Endothelial cell of umbilical vein (primary cell): Measurements from ENCODE around the gene AHNAK2. TPM values are rescaled to one million over a fixed set of nuclear protein-coding genes. Genes with fewer than 3 reads are reported as not detected.

ENCODE experiments used
- BruUV-seq: library from RNA; stranded (reverse); fragments of 400-500 nt; replicated peaks from 2 replicates; lab custom pipeline; 2021; lab: Mats Ljungman, UMichigan
- CTCF ChIA-PET: fragments of 300-600, 350-600 bp; sonication (Branson Sonifier 250); formaldehyde crosslinking; loops from one replicate; lab custom pipeline; 2021; ENCODE audit warnings: antibody characterized with exemption, inconsistent platforms; lab: Charles Lee
- POLR2A ChIA-PET: fragments of 300-600, 350-600 bp; sonication (Branson Sonifier 250); formaldehyde crosslinking; loops from one replicate; lab custom pipeline; 2021; ENCODE audit warnings: antibody characterized with exemption, inconsistent platforms; lab: Charles Lee
- DNase-seq: peaks from one replicate; pipeline ENCODE4 v3.0.0-alpha.2; 2011; ENCODE audit warnings: low read depth, low spot score
- FAIRE-seq: peaks from 2 replicates; lab custom pipeline; 2011; peaks lifted over from hg19 to GRCh38; lab: Jason Lieb, UNC
- H2AFZ ChIP-seq: 2 replicates; pipeline ENCODE4 v1.6.0; 2012; ENCODE audit warnings: low read depth, low read length, control low read depth, inconsistent platforms
- H3K27ac ChIP-seq: 2 replicates; pipeline ENCODE4 v1.5.1; 2011; ENCODE audit warnings: low read depth, mild to moderate bottlenecking, control low read depth, low read length, moderate library complexity; ENCODE audit not compliant: insufficient read depth
- H3K27me3 ChIP-seq, 2 experiments: 2 replicates each; pipeline versions ENCODE4 v1.6.0 to v1.6.1; 2011; ENCODE audit warnings: low read length in 2 of 2, mixed read lengths in 1 of 2; ENCODE audit not compliant: control insufficient read depth in 2 of 2, insufficient read depth in 2 of 2
- H3K36me3 ChIP-seq, 2 experiments: 2 replicates in 1 of 2; 3 replicates in 1 of 2; pipeline ENCODE4 v1.5.1; 2011; ENCODE audit warnings: low read length in 2 of 2, mild to moderate bottlenecking in 1 of 2, moderate library complexity in 1 of 2; ENCODE audit not compliant: control insufficient read depth in 2 of 2, insufficient read depth in 2 of 2; ENCODE audit errors: extremely low read depth in 1 of 2
- H3K4me1 ChIP-seq: 3 replicates; pipeline ENCODE4 v1.5.1; 2011; ENCODE audit warnings: mild to moderate bottlenecking, low read length; ENCODE audit not compliant: control insufficient read depth, insufficient read depth; ENCODE audit errors: extremely low read depth
- H3K4me2 ChIP-seq: 2 replicates; pipeline ENCODE4 v1.6.1; 2011; ENCODE audit warnings: low read length, control low read depth, mixed read lengths; ENCODE audit not compliant: insufficient read depth
- H3K4me3 ChIP-seq, 3 experiments: fragments of 200-600 bp in 1 of 3; sonication (generic), shearing (Covaris generic) in 1 of 3; replicated peaks in 1 of 3; 2 replicates each; pipeline ENCODE4 v1.5.1; 2011 to 2016; ENCODE audit warnings: control low read depth in 3 of 3, low read length in 3 of 3, mild to moderate bottlenecking in 2 of 3, inconsistent platforms in 1 of 3, low read depth in 1 of 3, moderate library complexity in 1 of 3; ENCODE audit not compliant: insufficient read depth in 1 of 3
- H3K79me2 ChIP-seq: 2 replicates; pipeline ENCODE4 v1.6.0; 2012; ENCODE audit warnings: low read length, inconsistent platforms; ENCODE audit not compliant: control insufficient read depth, insufficient read depth
- H3K9ac ChIP-seq: replicated peaks from 2 replicates; pipeline ENCODE3; 2011; ENCODE audit warnings: low read length, control low read depth; ENCODE audit not compliant: insufficient read depth; ENCODE audit errors: extremely low read depth
- H3K9me1 ChIP-seq: replicated peaks from 3 replicates; pipeline ENCODE4 v1.6.0; 2011; ENCODE audit warnings: mild to moderate bottlenecking, low read length; ENCODE audit not compliant: control insufficient read depth, insufficient read depth; ENCODE audit errors: extremely low read depth
- H3K9me3 ChIP-seq: replicated peaks from 2 replicates; pipeline ENCODE4 v1.5.1; 2012; ENCODE audit warnings: low read length, inconsistent platforms; ENCODE audit not compliant: control insufficient read depth, insufficient read depth
- H4K20me1 ChIP-seq: replicated peaks from 2 replicates; pipeline ENCODE3; 2011; ENCODE audit warnings: mild to moderate bottlenecking, low read length; ENCODE audit not compliant: control insufficient read depth, insufficient read depth; ENCODE audit errors: extremely low read depth
- EZH2 ChIP-seq: IDR thresholded peaks from 2 replicates; pipeline ENCODE4 v1.6.1; 2012; ENCODE audit warnings: borderline replicate concordance, low read depth, mild to moderate bottlenecking, moderate library complexity, low read length, inconsistent platforms; ENCODE audit not compliant: severe bottlenecking
- FOS ChIP-seq: IDR thresholded peaks from 2 replicates; pipeline ENCODE4 v1.6.1; 2011; ENCODE audit warnings: mild to moderate bottlenecking, low read length, moderate library complexity, borderline replicate concordance; ENCODE audit not compliant: insufficient read depth
- GATA2 ChIP-seq: IDR thresholded peaks from 2 replicates; pipeline ENCODE4 v1.7.0; 2011; ENCODE audit warnings: low read depth, mild to moderate bottlenecking, moderate library complexity, mixed read lengths, low read length; ENCODE audit not compliant: insufficient read length, insufficient read depth
- JUN ChIP-seq: IDR thresholded peaks from 2 replicates; pipeline ENCODE4 v1.6.1; 2011; ENCODE audit warnings: borderline replicate concordance, low read depth; ENCODE audit not compliant: insufficient read length, insufficient read depth
- MYC ChIP-seq: IDR thresholded peaks from one replicate; pipeline ENCODE4 v1.6.1; 2011; ENCODE audit warnings: mild to moderate bottlenecking, low read depth, low read length
- POLR2A ChIP-seq: IDR thresholded peaks from 2 replicates; pipeline ENCODE4 v1.6.1; 2012; ENCODE audit warnings: low read depth, mild to moderate bottlenecking, control low read depth, low read length
- POLR2AphosphoS5 ChIP-seq: IDR thresholded peaks from 2 replicates; pipeline ENCODE4 v1.6.1; 2012; ENCODE audit warnings: low read depth, mild to moderate bottlenecking, control low read depth, low read length, moderate library complexity; ENCODE audit not compliant: insufficient read depth
- dilution Hi-C: fragments of 300-500 bp; cut with MboI; formaldehyde crosslinking; loops from one replicate; pipeline ENCODE4 v1.15.0; 2019; ENCODE audit warnings: low sequenced_read_pairs; ENCODE audit not compliant: extremely low pct_ligation_motif_present
- intact Hi-C: fragments of 100-400 bp; cut with micrococcal nuclease; formaldehyde crosslinking; loops from one replicate; pipeline ENCODE4 v1.10.0; 2022
- polyA plus RNA-seq, 4 experiments: library from polyadenylated mRNA; depleted of rRNA in 3 of 4; stranded (reverse) in 3 of 4; unstranded in 1 of 4; fragments of >200 nt; gene quantifications; 2 replicates each; pipeline versions ENCODE4 v1.2.1 to v1.2.3, GENCODE V29; 2011 to 2012; ENCODE audit warnings: missing spikeins in 1 of 4
- total RNA-seq: library from RNA; stranded (reverse); gene quantifications from 2 replicates; pipeline ENCODE4 v1.2.3, GENCODE V29; 2021
- TF ChIP-seq, protein P1 (sequence below): IDR thresholded peaks from 2 replicates; pipeline ENCODE4 v1.6.1; 2011; ENCODE audit not compliant: insufficient read depth, insufficient read length
- TF ChIP-seq, protein P2 (sequence below), 2 donors: IDR thresholded peaks; 1 replicate in 1 of 2; 2 replicates in 1 of 2; pipeline ENCODE4 v1.5.1; 2011; ENCODE audit warnings: low read length in 2 of 2, mild to moderate bottlenecking in 2 of 2, moderate library complexity in 2 of 2, control low read depth in 1 of 2, inconsistent platforms in 1 of 2, low read depth in 1 of 2; ENCODE audit not compliant: insufficient read depth in 1 of 2; ENCODE audit errors: extremely low read depth in 1 of 2

The AHNAK2 gene
- total and polyA plus RNA-seq, 2 donors (not counting 3 experiments of a cell fraction or from before 2014, with no cell fraction given), result 17.7 to 68.7 TPM

DNA sequence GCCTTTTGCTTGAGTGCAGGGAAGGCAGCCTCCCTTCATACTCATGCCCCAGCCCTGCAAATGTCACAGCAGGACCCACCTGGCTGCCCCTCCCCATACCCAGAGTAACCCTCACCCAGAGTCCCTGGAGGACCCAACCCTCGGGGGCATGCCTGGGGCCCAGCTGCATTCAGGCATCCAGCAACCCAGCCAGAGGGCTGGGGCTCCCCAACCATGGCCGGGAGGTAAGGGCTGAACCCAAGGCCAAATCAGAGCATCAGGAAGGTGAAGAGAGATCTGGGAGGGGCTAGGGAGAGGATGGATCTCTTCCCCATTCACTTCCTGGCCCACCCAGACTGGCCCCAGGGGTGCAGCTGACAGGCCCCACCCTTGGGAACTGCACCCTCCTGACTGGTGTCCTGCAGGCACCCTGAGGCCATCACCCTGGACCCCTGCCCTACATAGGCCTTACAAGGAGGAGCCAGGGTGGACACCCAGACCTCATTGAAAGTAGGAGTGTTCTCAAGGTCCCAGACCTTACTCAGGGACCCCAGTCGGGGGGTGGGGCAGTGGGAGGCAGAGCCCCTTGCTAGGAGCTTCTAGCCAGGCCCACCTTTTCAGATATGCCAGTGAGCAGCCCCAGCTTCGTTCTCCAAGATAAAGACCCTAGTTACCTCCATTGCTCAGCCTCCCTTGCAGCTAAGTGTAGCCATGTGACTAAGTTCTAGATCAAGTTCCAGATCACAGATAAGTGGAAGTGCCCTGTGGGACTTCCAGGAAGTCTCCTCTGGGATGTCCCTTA, 54.3 kb downstream of the AHNAK2 start:
- Histone ChIP-seq H3K4me2 (no peak overlapping the region), H3K79me2 (no peaks in the 10 kb centered on the region), H3K4me3 (no peak overlapping the region), H3K36me3 (no peaks in the 10 kb centered on the region), H3K4me1 (no peaks in the 10 kb centered on the region), H3K27ac (no peak overlapping the region), H4K20me1 (no peaks in the 10 kb centered on the region), H3K9me3 (no peaks in the 10 kb centered on the region), H3K9ac (no peak overlapping the region), H3K27me3 (peaks cover 0 to 2% of the 10 kb centered on the region in 2 experiments), H2AFZ (no peak overlapping the region), H3K9me1 (no peaks in the 10 kb centered on the region)
- ChIA-PET CTCF (interaction anchor here (1.5 kb wide), 1 partner anchor 28 kb away, joined by 5 read pairs; no protein-coding TSS in a partner anchor), POLR2A (no interaction called here)
- no peak for TF ChIP-seq POLR2AphosphoS5
- no peak for TF ChIP-seq GATA2
- no peak for TF ChIP-seq MYC
- TF ChIP-seq, protein P1, sequence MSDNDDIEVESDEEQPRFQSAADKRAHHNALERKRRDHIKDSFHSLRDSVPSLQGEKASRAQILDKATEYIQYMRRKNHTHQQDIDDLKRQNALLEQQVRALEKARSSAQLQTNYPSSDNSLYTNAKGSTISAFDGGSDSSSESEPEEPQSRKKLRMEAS, result no peak
- no peak for TF ChIP-seq EZH2
- TF ChIP-seq JUN, result no peak
- TF ChIP-seq, protein P2, sequence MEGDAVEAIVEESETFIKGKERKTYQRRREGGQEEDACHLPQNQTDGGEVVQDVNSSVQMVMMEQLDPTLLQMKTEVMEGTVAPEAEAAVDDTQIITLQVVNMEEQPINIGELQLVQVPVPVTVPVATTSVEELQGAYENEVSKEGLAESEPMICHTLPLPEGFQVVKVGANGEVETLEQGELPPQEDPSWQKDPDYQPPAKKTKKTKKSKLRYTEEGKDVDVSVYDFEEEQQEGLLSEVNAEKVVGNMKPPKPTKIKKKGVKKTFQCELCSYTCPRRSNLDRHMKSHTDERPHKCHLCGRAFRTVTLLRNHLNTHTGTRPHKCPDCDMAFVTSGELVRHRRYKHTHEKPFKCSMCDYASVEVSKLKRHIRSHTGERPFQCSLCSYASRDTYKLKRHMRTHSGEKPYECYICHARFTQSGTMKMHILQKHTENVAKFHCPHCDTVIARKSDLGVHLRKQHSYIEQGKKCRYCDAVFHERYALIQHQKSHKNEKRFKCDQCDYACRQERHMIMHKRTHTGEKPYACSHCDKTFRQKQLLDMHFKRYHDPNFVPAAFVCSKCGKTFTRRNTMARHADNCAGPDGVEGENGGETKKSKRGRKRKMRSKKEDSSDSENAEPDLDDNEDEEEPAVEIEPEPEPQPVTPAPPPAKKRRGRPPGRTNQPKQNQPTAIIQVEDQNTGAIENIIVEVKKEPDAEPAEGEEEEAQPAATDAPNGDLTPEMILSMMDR (IDR thresholded peaks at IDR 0.05; ENCODE audit: extremely low read depth in 1 of 2, insufficient read depth in 1 of 2, low read depth in 1 of 2, low read length in 2 of 2), result no peak
- TF ChIP-seq FOS, result no peak
- TF ChIP-seq POLR2A, result no peak
- no peak for DNase-seq
- intact Hi-C loops, result no loop called here
- no peak for FAIRE-seq
- BruUV-seq, result no TSS peak
- dilution Hi-C loops, result no loop called here
